T-cell (primary cell): Measurements from ENCODE around the gene CDH13. TPM values are rescaled to one million over a fixed set of nuclear protein-coding genes. Genes with fewer than 3 reads are reported as not detected.

Experiments
- ATAC-seq, 4 experiments: fragments of 200-7000 bp in 3 of 4; fragments of 150-1000 bp in 1 of 4; cut with Tn5 transposase; replicated peaks in 1 of 4; 1 replicate in 3 of 4; 2 replicates in 1 of 4; pipeline ENCODE4 v1.10.0; 2021; ENCODE audit warnings: moderate library complexity in 3 of 4, mild to moderate bottlenecking in 2 of 4, moderate number of reproducible peaks in 1 of 4
- CTCF ChIA-PET, 2 donors: fragments of 300-600 bp; sonication (Branson Sonifier 250); formaldehyde crosslinking; loops; one replicate each; lab custom pipeline; 2022; ENCODE audit warnings: antibody characterized with exemption in 2 of 2; lab: Charles Lee
- POLR2A ChIA-PET, 2 donors: fragments of 300-600 bp; sonication (Branson Sonifier 250); formaldehyde crosslinking; loops; one replicate each; lab custom pipeline; 2022; ENCODE audit warnings: antibody characterized with exemption in 2 of 2; lab: Charles Lee
- DNase-seq, 35 experiments: peaks; one replicate each; pipeline versions ENCODE4 v3.0.0 to v3.0.0-alpha.2; 2013 to 2023
- H3K27ac ChIP-seq: one replicate; pipeline ENCODE4 v1.5.1; 2013; ENCODE audit warnings: low read length
- H3K27me3 ChIP-seq, 2 experiments: replicated peaks in 1 of 2; 1 replicate in 1 of 2; 2 replicates in 1 of 2; pipeline versions ENCODE4 v1.6.1 to v1.7.0; 2013; ENCODE audit warnings: low read length in 1 of 2, mixed read lengths in 1 of 2; ENCODE audit not compliant: control insufficient read depth in 2 of 2, insufficient read depth in 2 of 2; ENCODE audit errors: extremely low read depth in 1 of 2
- H3K36me3 ChIP-seq, 2 donors: 1 replicate in 1 of 2; 2 replicates in 1 of 2; pipeline versions ENCODE4 v1.6.1 to v1.7.0; 2013; ENCODE audit warnings: low read length in 1 of 2; ENCODE audit not compliant: control insufficient read depth in 2 of 2, insufficient read depth in 1 of 2; ENCODE audit errors: extremely low read depth in 1 of 2
- H3K4me1 ChIP-seq, 2 experiments: 1 replicate in 1 of 2; 2 replicates in 1 of 2; pipeline versions ENCODE4 v1.6.1 to v1.7.0; 2013; ENCODE audit warnings: low read length in 2 of 2, mixed read lengths in 1 of 2; ENCODE audit not compliant: insufficient read depth in 2 of 2, control insufficient read depth in 1 of 2; ENCODE audit errors: extremely low read depth in 1 of 2
- H3K4me3 ChIP-seq, 2 donors: 1 replicate in 1 of 2; 2 replicates in 1 of 2; pipeline versions ENCODE4 v1.5.1 to v1.7.0; 2013; ENCODE audit warnings: mild to moderate bottlenecking in 2 of 2, low read length in 1 of 2, moderate library complexity in 1 of 2; ENCODE audit not compliant: control insufficient read depth in 1 of 2; ENCODE audit errors: extremely low read depth in 1 of 2
- H3K9me3 ChIP-seq: 2 replicates; pipeline ENCODE4 v1.7.0; 2013
- H3K27ac Mint-ChIP-seq, 2 donors: one replicate each; pipeline ENCODE4 v1.8.0; 2020 to 2021; ENCODE audit warnings: mild to moderate bottlenecking in 2 of 2, mixed read lengths in 2 of 2
- H3K27me3 Mint-ChIP-seq, 2 donors: one replicate each; pipeline ENCODE4 v1.8.0; 2021 to 2022; ENCODE audit warnings: mixed read lengths in 2 of 2
- H3K36me3 Mint-ChIP-seq: one replicate; pipeline ENCODE4 v1.8.0; 2021; ENCODE audit warnings: mixed read lengths
- H3K4me1 Mint-ChIP-seq, 3 donors: one replicate each; pipeline ENCODE4 v1.8.0; 2020 to 2022; ENCODE audit warnings: mixed read lengths in 3 of 3, mild to moderate bottlenecking in 1 of 3
- H3K4me3 Mint-ChIP-seq, 3 donors: one replicate each; pipeline ENCODE4 v1.8.0; 2020 to 2022; ENCODE audit warnings: mild to moderate bottlenecking in 3 of 3, mixed read lengths in 3 of 3, moderate library complexity in 3 of 3
- H3K9me3 Mint-ChIP-seq, 3 donors: one replicate each; pipeline ENCODE4 v1.8.0; 2020 to 2022; ENCODE audit warnings: mixed read lengths in 3 of 3
- WGBS: methylation state at CpG from one replicate; pipeline ENCODE4 v1.1.5; 2013; ENCODE audit warnings: missing lambda C conversion rate; ENCODE audit not compliant: insufficient coverage; 5-methylcytosine and 5-hydroxymethylcytosine counted together
- total RNA-seq, 35 experiments: library from RNA in 6 of 35; stranded (reverse) in 6 of 35; fragments of 120-200 nt in 1 of 35; gene quantifications; one replicate each; pipeline versions ENCODE4 v1.2.1 to v1.2.4 and lab custom pipeline; 2013 to 2026

Gene CDH13
- total RNA-seq, 5 donors from 2014 or later (not counting 1 experiment from before 2014, with no cell fraction given): not detected

DNA sequence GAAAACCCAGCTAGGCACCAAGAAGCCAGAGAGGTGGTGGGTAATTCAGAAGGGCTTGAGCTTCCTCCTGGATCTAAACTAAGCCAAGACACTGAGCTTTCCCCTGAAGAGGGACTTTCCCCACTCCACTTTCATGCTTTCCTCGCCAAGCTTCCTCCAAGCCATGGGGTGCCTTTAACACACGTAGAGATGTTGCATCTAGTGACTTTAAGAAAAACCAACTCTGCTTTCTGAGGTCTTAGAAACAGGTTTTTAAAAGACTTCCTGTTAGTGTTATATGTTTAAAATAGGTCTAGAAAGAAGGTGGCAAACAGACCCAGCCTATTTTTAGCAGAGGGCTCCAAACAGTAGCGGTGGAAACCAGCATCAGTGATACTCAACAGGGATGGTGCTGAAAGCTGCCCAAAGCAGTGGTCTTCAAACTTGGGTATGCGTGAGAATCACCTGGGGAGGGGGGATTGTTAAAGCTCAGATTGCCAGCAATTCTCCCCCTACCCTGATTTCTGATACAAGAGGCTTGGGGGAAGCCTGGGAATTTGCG is 585.6 kb downstream of the CDH13 start:
- H3K36me3 Mint-ChIP-seq: no peaks in the 10 kb centered on the region
- no peaks in the 10 kb centered on the region for H3K4me1 Mint-ChIP-seq
- Histone ChIP-seq H3K4me3 (no peak overlapping the region), H3K36me3 (no peaks in the 10 kb centered on the region), H3K9me3 (no peaks in the 10 kb centered on the region), H3K4me1 (no peaks in the 10 kb centered on the region), H3K27me3 (peaks cover 0 to 2% of the 10 kb centered on the region in 2 experiments), H3K27ac (no peak overlapping the region)
- peaks cover 0 to 3% (median 2%) of the 10 kb centered on the region in 3 donors for H3K9me3 Mint-ChIP-seq
- WGBS: 18% methylated on average over 1 of the region's 5 CpGs
- CTCF ChIA-PET: interaction anchor here in 1 of 2 donors (0.6 to 1.0 kb wide), 3 partner anchors 249 to 581 kb away, joined by 3 to 4 read pairs (median 3); no protein-coding TSS in a partner anchor
- H3K4me3 Mint-ChIP-seq: no peak overlapping the region
- ATAC-seq (no peak), DNase-seq (no peak)
- no peak overlapping the region for H3K27ac Mint-ChIP-seq
- POLR2A ChIA-PET: no interaction called here
- peaks cover 3% of the 10 kb centered on the region in 2 donors for H3K27me3 Mint-ChIP-seq

DNA sequence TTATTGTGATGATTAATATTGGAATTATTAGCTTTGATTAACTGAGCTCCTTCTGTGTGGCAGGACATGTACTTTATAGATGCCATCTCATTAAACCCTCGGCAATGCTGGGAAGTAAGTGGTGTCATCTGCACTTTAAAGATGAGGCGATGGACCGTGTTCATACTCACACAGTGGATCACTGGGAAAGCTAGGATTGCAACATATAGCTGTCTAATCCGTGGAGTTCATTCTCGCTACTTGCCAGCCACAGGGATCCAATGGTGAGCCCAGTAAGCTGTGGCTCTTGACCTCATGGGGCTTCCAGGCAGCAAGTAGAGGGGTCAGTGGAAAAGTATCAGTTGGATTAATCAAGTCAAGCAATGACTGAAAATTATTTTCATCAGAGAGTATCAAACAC is 587.9 kb downstream of the CDH13 start:
- peaks cover under 1 to 3% of the 10 kb centered on the region in 2 donors for H3K27me3 Mint-ChIP-seq
- H3K36me3 Mint-ChIP-seq: no peaks in the 10 kb centered on the region
- no peak overlapping the region for H3K27ac ChIP-seq
- H3K4me3 ChIP-seq: no peak overlapping the region
- H3K27ac Mint-ChIP-seq: no peak overlapping the region
- POLR2A ChIA-PET: interaction anchor here in 1 of 2 donors (0.6 kb wide), 1 partner anchor 477 kb away, joined by 5 read pairs; no protein-coding TSS in a partner anchor
- no peaks in the 10 kb centered on the region for H3K27me3 ChIP-seq
- no peaks in the 10 kb centered on the region for H3K9me3 ChIP-seq
- 86% methylated on average over 5 of the region's 5 CpGs for WGBS
- peaks cover 0 to 3% (median 2%) of the 10 kb centered on the region in 3 donors for H3K9me3 Mint-ChIP-seq
- ATAC-seq: no peak
- H3K4me1 Mint-ChIP-seq: no peaks in the 10 kb centered on the region
- H3K4me1 ChIP-seq: no peaks in the 10 kb centered on the region
- DNase-seq: no peak
- H3K4me3 Mint-ChIP-seq: no peak overlapping the region
- CTCF ChIA-PET: interaction anchor here in 1 of 2 donors (1.0 to 2.1 kb wide), 2 partner anchors 574 to 584 kb away, joined by 4 to 10 read pairs; no protein-coding TSS in a partner anchor
- no peaks in the 10 kb centered on the region for H3K36me3 ChIP-seq

DNA sequence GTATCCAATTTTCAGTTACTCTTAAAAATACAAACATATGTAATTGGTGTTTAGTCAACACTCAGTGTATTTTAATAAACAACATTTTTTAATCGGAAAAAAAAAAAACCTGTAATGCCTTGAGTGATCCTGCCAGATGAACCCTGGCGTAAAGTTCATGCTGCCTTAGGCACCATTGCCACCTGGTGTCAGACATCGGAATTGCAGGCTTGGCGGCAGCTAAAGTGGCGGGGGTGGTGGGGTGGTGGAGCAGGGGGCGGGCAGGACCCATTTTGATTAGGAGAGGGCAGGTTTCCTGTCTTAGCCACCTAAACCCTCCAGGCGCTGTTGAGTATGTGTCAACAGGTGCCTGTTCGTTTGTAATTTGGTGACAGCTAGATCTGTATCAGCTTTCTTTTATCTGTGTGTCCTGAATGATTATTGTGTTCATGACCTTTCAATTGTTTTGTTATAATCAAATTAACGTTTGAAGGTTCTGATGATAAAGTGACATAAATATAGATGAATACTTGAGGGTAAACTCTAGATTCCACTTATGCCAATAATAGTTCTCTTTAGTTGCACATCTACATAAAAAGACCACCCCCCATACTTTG is 588.7 kb downstream of the CDH13 start:
- no peak for ATAC-seq
- no peaks in the 10 kb centered on the region for H3K27me3 ChIP-seq
- no peaks in the 10 kb centered on the region for H3K9me3 ChIP-seq
- peak in 22 of 35 experiments; percentile 3 to 58 (median 14) for DNase-seq
- Mint-ChIP-seq H3K9me3 (peaks cover 0 to 3% (median 2%) of the 10 kb centered on the region in 3 donors), H3K4me1 (no peaks in the 10 kb centered on the region), H3K4me3 (no peak overlapping the region), H3K36me3 (no peaks in the 10 kb centered on the region), H3K27me3 (peaks cover 0 to 3% of the 10 kb centered on the region in 2 donors), H3K27ac (no peak overlapping the region)
- H3K36me3 ChIP-seq: no peaks in the 10 kb centered on the region
- H3K4me1 ChIP-seq: no peaks in the 10 kb centered on the region
- H3K27ac ChIP-seq: no peak overlapping the region
- WGBS: 20% methylated on average over 4 of the region's 9 CpGs
- H3K4me3 ChIP-seq: no peak overlapping the region
- ChIA-PET CTCF (interaction anchor here (0.5 to 2.1 kb wide), 9 partner anchors 26 to 985 kb away, joined by 3 to 10 read pairs (median 5); no protein-coding TSS in a partner anchor), POLR2A (no interaction called here)

DNA sequence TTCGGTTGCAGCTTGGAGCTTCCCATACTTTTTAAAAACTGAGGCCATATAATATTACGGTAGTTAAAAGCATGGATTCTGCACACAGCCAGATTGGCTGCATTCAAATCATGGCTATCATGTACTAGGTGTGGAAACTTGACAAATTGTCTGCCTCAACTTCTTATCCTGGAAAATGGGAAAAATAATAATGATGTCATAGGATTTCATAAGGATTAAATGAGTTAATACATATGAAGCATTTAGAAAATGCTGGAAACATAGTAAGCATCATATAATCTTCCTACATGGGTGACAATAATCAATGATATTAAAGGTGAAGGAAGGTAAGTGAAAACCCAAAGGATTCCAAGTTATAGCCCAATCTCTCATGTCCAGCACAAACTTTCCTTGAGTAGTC is 592.5 kb downstream of the CDH13 start:
- no peak for DNase-seq
- Mint-ChIP-seq H3K27me3 (peaks cover 0 to 4% of the 10 kb centered on the region in 2 donors), H3K36me3 (no peaks in the 10 kb centered on the region), H3K9me3 (peaks cover 2 to 3% (median 3%) of the 10 kb centered on the region in 3 donors), H3K4me1 (no peaks in the 10 kb centered on the region), H3K27ac (no peak overlapping the region), H3K4me3 (no peak overlapping the region)
- Histone ChIP-seq H3K27ac (no peak overlapping the region), H3K9me3 (no peaks in the 10 kb centered on the region), H3K4me3 (no peak overlapping the region), H3K4me1 (no peaks in the 10 kb centered on the region), H3K36me3 (no peaks in the 10 kb centered on the region), H3K27me3 (no peaks in the 10 kb centered on the region)
- no CpG with 5 or more reads among the region's 2 CpGs for WGBS
- ChIA-PET CTCF (interaction anchor here in 1 of 2 donors (0.6 kb wide), 1 partner anchor 996 kb away, joined by 3 read pairs; no protein-coding TSS in a partner anchor), POLR2A (no interaction called here)
- ATAC-seq: no peak

DNA sequence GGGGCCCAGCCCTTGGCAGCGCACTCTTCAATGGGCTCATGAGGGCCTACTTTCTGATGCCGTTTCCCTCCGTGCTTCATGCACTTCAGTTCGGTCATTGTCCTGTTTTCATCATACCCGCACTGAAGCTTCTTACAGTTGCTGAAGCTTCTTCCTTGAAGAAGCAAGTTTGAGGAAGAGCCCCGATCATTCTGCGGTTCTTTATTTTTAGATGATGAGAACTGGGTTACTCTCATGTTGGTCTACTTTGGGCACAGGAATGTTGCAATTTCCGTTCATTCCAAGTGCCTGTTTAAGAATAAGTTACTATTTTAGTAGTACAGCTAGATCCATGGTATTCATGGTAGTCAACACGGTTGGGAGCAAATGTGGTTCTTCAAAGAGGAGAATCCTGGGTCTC is 593.3 kb downstream of the CDH13 start:
- Mint-ChIP-seq H3K36me3 (no peaks in the 10 kb centered on the region), H3K9me3 (peaks cover 2 to 3% (median 3%) of the 10 kb centered on the region in 3 donors), H3K27me3 (peaks cover 0 to 4% of the 10 kb centered on the region in 2 donors), H3K27ac (no peak overlapping the region), H3K4me3 (no peak overlapping the region), H3K4me1 (no peaks in the 10 kb centered on the region)
- DNase-seq (no peak), ATAC-seq (no peak)
- Histone ChIP-seq H3K27me3 (no peaks in the 10 kb centered on the region), H3K4me3 (no peak overlapping the region), H3K36me3 (no peaks in the 10 kb centered on the region), H3K9me3 (no peaks in the 10 kb centered on the region), H3K27ac (no peak overlapping the region), H3K4me1 (no peaks in the 10 kb centered on the region)
- POLR2A ChIA-PET: no interaction called here
- CTCF ChIA-PET: no interaction called here
- WGBS: 75% methylated on average over 4 of the region's 9 CpGs

DNA sequence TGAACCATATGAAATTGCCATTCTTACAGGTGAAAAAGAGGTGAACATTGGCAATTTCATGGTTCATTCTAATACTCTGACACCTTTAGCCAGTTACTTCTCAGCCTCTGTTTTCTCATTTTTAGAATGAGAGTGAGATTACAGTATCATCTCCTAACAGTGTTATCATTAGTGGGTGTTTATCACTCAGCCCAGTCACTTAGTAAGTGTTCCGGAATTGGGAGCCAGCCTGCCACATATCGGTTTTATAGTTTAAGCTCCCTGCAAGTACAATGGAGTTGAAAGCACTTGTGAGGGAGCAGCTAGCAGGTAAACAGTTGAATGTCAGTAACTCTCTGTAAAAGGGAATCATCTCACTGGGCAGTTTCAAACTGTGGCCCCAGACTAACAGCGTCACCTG is 597.9 kb downstream of the CDH13 start:
- Mint-ChIP-seq H3K27ac (no peak overlapping the region), H3K4me3 (no peak overlapping the region), H3K36me3 (no peaks in the 10 kb centered on the region), H3K27me3 (peaks cover 5 to 7% of the 10 kb centered on the region in 2 donors), H3K9me3 (peaks cover 0 to 6% (median 0%) of the 10 kb centered on the region in 3 donors), H3K4me1 (no peaks in the 10 kb centered on the region)
- H3K4me3 ChIP-seq: no peak overlapping the region
- DNase-seq: no peak
- H3K4me1 ChIP-seq: no peaks in the 10 kb centered on the region
- WGBS: 83% methylated on average over 3 of the region's 3 CpGs
- no peaks in the 10 kb centered on the region for H3K36me3 ChIP-seq
- ChIA-PET POLR2A (no interaction called here), CTCF (no interaction called here)
- no peaks in the 10 kb centered on the region for H3K9me3 ChIP-seq
- no peak for ATAC-seq
- no peak overlapping the region for H3K27ac ChIP-seq
- H3K27me3 ChIP-seq: peaks cover 0 to 12% of the 10 kb centered on the region in 2 experiments
